NCI-H2171 treated with DMSO at 0.1 percent for 48 hours (cell line): ENCODE results near the gene JHY.
"Not testable (repeated sequence)": the region's sequence is repeated elsewhere in the genome, so short reads cannot be mapped to it uniquely, and the experiment has no call there.

Source experiments
- DNase-seq: peaks from one replicate; lab custom pipeline; 2025; lab: John Stamatoyannopoulos, UW

JHY gene

DNA sequence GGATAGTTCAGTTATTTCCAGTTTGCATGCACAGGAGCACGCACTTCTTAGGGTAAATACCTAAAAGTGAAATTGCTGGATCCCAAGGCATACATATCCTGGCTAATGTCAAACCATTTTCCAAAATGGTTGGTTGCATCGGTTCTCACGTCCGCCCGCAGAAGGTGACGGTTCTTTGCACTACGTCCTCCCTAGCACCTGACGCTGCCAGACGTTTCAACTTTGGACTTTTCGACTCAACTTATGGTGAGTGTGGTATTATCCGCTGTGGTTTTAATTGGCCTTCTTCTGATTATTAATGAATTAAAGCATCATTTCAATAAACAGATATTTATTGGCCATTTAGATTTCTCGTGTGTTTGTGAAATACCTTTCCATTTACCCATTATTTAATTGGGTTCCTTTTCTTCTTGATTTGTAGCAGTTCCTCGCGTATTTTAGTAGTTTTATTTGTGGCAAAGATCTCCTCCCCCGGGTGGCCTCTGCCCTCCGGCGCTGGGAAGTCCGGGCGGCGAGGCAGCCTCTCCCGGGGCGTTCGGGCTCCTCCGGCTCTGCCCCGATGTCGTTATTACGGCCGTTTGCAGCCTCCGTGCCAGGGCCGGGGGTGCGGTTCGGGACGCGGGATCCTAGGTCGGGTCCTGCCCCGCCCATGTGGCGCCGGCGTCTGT lies at the start of gene JHY:
Gene JHY (plus strand): TSS at position 571 of the 668 bp plus-strand sequence. CDS start 3,091 bp downstream, outside the sequence.
- no peak for DNase-seq

DNA sequence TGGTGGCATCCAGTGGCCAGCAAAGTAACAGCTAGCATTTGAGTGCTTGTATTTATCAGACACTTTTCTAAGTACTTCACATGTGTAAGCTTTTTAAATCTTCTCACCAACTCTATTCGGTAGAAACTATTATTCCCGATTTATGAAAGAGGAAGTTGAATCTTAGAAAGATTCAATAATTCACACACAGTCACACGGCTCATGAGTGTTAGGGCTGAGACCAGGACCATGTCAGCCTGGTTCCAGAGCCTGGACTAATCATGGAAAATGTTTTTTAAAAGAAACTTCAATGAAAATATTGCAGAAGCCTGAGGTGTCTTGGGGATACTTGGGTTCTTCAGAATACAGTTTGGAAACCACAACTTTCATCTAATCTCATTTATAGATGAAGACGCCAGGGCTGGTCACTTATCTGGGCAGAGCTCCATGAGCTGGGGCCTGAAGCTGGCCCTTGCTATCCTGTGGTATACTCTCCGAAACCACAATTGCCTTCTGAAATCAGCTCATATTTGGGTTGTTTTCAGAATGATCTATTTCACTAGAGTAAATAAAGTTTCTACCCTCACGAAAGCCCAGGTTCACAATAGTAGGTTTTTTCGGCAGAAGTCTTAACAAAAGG lies 48.6 kb upstream of the JHY start:
- no peak for DNase-seq

DNA sequence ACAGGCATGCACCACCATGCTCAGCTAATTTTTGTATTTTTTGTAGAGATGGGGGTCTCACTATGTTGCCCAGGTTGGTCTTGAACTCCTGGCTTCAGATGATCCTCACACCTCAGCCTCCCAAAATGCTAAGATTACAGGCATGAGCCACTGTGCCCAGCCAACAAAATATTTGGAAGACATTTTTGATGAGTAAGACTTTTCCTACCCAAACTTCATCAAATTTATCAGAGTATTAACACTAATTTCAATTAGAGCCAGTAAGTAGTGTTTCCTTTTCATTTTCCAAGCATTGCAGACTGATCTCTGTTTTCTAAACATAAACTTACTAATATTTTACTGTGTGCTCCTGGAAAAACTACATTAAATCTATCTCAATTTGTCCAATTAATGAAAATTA lies 45.6 kb upstream of the JHY start:
- DNase-seq, result no peak

DNA sequence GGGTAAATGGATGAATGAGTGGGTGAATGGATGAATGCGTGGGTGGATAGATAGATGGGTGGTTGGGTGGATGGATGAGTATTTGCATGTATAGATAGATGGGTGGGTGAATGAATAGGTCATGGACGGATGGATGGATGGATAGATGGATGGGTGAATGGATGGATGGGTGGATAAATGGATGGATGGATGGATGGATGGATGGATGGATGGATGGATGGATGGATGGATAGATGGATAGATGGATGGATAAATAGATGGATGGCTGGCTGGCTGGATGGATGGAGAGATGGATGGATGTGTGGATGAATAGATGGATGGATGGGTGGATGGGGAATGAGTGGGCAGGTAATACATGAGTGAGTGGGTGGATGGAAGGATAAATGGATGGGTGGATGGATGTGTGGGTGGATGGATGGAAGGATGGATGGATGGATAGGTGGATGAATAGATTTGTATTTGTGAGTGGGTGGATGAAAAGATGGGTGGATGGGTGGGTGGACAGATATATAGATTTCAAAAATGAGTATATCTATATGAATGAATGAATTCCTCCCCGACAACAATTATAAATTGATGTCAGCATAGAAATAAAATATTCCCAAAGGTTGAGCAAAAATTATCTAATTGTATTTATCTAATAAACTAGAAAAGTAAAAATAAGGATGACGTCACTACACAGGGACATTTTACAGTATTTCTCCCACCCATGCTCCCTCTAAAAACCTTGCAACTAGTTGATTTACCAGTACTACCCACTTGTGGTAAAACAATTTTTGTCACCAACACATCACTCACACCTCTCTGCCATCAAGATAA lies 44.8 kb upstream of the JHY start:
- no peak for DNase-seq

DNA sequence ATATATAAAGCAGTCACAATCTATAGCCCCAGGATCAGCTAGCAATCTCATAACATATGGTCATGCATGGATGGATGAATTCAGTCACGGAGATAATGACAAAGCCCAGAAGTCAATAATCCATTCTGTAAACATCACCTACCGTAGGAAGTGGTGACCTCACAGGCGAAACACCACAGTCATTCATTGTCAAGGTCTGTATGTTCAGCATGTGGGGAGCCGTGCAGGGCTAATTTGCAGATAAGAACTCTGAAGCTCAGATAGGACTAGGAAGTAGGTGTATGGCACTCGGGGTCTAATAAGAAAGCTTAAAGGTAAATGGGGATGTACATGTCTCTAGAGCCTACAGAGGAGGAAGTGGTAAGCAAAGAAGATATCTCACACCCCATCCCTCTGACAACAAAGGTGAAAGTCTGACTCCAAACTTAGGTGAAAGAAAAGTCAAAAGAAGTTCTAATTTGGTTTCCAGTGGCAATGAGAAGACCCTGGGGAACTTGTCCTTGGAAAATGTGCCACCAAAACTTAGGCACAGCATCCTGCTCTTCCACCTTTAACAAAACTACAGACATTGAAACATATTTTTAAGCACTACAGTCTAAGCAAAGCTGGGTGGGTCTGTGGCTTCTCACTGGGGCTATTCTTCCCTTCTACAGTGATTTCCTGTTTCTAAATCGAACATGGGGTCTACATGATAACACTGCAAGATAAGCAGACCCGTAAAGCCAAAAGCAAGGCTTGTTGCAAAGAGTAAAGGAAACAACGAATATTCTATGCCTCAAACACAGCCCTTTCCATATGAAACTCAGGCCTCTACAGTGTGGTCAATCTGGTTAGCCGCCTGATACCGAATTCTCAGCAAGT lies 39.0 kb upstream of the JHY start:
- DNase-seq, result peak; percentile 60

DNA sequence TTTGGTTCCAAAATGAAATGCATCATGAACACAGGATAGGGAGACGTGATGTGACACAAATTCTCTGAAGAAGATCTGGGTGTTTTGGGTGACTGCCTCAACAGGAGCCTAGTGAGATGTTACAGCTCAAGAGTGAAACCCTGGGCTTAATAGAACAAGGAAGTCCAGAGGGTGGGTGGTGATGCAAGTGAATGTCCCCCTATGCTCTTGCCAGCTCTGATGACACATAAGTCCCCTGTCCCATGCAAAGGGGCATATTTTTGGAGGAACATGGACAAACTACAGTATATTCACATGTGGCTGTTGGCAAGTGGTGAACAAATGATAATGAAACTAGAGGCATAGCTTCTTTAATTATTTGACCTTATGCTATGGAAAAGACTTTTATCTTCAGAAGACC lies 35.1 kb upstream of the JHY start:
- no peak for DNase-seq

DNA sequence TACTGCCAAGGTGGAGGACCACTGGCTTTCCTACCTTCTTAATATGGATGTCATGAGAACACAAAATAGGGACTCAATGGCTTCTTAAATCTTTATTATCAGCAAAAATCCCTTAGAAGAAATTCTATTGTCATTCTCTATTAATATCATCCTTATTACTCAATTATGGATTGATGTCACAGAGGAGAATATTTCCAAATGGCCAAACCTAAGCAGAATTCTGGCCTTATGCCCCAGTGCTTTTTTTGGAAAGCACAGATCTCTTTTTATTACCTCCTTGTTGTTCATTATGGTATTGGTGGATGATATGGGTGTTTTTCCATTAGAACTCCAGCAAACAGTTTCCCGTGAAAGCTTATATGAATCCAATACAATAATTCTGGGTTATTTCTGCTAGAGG lies 34.4 kb upstream of the JHY start:
- DNase-seq, result no peak

DNA sequence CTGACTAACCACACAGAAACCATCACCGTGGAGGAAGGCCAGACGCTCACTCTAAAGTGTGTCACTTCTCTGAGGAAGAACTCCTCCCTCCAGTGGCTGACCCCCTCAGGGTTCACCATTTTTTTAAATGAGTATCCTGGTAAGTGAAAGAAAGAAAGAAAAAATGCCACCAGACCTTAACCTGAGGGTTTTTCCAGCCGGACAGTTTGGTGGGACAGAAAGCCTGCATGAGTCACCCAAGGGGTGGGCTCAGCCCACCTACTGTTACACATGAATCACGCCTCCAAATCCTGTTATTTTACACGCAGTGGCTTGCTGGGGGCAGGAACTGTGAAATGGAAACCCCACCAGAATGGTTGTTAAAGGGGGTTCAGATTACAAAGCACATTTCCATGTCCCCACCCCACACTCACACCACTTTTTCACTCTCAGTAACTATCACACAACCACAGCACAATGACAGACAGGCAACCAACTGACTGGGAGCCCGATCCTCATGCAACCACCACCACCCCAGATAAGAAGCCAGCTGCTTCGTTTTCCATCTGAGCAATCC lies 32.4 kb upstream of the JHY start:
- DNase-seq, result no peak

DNA sequence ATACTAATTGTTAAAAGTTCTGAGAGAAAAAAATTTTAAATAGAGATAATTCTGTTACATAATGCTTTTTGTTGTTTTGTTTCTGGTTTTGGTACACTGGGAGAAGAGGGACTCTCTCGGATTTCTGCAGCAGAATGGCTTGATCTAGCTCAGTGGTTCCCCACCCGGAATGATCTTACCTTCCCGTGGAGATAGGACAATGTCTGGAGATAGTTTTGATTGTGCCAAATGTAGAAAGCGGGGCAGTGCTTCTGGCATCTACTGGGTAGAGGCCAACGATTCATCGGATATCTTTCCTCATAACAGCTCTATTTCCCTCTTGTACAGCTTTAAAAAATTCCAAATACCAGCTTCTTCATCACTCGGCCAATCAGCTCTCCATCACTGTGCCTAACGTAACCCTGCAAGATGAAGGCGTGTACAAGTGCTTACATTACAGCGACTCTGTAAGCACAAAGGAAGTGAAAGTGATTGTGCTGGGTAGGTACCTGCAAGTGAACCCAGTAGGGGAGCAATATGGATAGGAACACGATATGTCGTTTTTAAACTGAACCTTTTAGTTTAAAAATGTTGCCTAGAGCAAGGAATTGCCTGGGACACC lies 31.1 kb upstream of the JHY start:
- DNase-seq, result no peak

DNA sequence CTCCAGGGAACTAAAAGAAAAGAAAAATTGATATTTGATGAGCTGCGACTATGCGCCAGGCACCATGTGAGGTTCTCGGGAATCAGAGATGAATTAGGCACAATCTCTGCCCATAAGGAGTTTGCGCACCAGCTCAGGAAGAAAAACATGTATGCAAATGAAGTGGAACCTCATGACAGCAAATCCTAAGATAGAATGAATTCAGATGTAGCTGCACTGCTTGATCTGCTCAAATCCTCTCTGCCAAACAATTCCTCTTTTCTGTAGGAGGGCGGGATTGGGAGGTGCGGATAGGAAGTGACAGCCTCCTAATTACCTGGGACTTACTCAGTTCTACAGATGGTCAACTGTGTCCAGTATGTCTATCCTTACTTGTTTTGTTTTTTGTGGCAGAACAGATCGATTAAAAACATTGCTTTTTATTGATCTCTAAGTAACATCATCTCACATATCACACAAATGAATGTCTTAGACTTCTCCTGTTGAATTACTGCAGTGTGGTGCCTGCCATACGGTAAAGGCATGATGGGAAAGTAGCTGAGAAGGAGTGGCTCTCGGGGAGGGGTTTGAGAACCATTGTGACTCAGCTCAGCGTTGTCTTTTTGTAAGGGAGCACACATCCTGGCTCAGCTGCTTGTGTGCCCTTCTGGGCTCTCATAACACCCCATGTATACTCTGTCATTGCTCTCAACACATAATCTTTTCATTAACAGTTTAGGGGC lies 30.3 kb upstream of the JHY start:
- DNase-seq, result no peak

DNA sequence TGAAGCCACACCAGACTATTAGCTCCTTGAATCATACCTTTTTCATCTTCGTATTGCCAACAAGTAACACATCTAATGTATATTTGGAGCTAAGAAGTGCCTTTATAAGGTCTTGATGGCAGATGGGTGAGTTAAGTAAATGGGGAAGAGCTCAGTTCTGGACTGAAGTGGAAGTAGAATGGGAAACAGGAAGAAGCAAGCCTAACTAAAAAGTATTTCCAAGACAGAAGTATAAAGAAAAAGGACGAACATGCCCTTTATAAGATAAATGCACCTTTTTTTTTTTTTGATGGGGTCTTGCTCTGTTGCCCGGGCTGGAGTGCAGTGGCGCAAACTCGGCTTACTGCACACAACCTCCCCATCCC lies 29.8 kb upstream of the JHY start:
- DNase-seq, result no peak

DNA sequence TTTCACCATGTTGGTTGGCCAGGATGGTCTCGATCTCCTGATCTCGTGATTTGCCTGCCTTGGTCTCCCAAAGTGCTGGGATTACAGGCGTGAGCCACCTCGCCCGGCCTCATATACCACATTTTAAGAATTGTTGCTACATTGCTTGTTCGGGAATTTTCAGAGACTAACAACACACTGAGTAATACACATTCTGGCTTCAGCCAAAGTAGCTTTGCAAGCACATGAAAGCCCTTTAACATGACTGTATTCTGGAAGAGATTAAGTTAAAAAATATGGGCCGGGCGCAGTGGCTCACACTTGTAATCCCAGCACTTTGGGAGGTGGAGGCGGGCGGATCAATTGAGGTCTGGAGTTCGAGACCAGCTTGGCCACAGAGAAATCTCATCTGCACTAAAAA lies 29.3 kb upstream of the JHY start:
- DNase-seq, result no peak

DNA sequence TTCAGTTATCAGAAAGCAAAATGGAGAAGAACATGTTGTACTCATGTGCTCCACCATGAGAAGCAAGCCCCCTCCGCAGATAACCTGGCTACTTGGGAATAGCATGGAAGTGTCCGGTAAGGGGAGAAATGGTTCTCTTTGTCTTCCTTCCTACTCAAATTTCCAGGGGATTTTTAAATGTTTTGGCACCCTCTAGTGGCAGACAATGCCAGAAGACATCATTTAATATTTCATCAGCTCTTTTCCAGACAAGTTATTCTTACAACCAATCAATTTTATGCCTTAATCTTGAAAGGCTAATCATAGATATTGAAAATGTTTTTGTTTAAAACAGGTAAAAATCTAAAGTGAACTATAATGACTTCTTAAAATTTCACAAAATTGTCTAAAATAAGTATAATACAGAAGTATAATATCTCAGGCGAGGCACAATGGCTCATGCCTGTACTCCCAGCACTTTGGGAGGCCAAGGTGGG lies 28.6 kb upstream of the JHY start:
- DNase-seq, result peak; percentile 79

DNA sequence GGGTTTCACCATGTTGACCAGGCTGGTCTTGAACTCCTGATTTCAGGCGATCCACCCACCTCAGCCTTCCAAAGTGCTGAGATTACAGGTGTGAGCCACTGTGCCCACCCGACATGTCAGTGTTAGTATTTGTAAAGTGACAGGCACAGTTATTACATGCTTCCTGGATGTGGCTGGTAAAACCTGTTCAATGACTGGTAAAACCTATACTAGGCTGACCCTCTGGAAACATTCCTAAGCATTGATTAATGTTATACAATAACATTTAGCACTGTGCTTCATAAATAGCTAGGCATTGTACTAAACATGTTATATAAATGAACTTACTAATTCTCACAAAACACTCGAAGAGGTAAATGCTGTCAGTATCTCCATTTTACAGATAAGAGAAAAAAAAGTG lies 20.9 kb upstream of the JHY start:
- DNase-seq, result no peak

DNA sequence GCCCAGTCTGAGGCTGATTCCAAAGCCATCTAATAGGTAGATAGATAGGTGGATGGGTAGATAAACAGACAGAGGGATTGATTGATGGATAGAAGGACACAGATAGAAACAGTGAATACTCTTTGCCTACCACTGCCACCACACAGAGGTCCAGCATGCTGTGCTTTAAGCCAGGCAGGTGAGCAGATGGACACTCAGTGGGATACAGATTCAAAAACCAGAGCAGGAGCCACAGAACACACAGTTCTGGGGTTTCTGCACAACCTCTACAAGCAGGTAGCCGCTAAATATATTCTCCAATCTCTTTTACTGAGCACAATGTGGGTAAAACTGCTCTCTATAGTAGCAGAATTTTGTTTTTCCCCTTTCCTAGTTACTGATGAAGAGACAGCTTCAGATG lies 20.5 kb upstream of the JHY start:
- DNase-seq, result no peak

DNA sequence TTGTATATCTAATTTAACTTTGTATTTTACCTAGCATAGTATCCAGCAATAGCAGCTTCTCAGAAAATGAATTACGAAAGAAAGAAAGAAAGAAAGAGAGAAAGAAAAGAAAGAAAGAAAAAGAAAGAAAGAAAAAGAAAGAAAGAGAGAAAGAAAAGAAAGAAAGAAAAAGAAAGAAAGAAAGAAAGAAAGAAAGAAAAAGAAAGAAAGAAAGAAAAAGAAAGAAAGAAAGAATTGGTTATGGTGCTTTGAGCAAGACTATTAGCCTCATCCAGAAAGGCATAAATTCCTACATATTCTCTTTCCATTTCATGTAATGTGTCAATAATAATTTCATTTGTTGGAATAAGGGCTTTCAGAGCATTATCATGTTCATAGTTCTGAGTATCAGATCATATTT lies 19.4 kb upstream of the JHY start:
- DNase-seq, result not testable (repeated sequence)

DNA sequence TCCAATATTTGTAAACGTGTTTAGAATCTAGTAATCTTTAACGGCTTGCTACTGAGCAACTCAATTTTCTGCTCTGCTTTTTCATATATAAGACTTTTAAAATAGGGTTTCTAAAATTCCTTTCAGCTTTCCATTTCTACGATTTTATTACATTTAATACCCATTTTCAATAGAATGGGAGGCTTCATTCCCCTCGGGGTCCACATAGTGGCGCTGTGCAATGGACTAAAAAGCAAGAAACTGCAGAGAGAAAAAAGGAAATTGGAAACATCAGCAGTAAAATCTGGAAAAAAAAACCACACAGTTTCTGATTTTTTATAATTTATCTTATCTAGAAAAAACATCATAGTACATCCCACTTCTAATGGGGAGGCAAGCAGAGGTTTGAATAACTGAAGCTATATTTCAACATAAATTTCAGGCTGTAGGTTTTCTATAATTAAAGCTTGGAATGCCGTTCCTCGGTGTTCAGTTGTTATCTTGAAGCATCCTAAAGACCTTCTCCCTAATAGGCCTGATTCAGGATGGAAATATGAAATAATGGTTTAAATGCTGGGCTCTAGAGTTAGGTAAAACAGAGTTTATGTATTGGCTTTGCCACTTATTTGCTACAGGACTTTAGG lies 18.7 kb upstream of the JHY start:
- DNase-seq, result no peak

DNA sequence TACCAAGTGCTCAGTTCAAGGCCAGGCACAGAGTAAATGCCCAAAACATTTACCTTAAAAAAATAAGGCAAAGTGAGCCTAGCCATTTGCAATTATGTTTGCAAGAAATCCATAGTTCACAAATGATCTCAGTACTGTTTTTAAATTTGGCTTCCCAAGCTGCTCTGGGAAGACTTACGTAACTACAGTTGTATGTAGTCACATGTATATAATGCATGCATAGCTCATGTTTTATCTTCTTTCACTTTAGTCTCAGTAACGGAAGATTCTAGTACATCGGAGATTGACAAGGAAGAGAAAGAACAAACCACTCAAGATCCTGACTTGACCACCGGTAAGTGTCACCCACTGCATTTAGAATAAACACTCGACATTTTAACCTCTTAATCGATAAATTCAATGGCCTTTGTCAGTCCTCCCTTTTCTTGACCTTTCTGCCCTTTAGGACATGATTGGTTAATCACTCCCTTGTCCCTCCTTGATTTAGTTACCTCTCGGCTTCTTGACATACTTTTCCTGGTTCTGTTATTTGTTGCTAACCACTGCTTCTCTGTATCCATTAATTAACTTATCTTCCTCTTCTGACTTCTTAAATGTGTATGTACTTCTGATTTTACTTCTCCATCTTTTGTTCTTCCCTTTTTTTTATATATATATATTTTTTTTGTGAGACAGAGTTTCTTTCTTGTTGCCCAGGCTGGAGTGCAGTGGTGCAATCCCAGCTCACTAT lies 18.0 kb upstream of the JHY start:
- no peak for DNase-seq

DNA sequence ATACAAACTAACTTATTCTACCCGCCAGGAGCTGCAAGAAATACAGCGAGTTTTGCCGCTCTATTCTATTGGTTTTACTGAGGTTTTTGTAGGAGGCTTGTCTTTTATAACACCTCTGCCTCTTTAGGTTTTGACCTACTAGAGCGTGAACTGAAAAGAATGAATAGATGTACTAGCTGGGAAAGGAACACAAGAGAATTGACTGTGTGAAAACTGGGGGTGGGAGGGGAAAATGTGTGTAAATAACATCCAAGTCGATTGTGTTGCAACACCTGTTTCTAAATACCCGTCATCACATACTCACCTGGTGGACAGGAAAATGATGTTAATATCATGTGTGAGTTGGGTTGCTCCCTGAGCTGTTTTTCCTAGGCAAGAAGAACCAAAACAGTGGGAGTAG lies 12.9 kb upstream of the JHY start:
- no peak for DNase-seq

DNA sequence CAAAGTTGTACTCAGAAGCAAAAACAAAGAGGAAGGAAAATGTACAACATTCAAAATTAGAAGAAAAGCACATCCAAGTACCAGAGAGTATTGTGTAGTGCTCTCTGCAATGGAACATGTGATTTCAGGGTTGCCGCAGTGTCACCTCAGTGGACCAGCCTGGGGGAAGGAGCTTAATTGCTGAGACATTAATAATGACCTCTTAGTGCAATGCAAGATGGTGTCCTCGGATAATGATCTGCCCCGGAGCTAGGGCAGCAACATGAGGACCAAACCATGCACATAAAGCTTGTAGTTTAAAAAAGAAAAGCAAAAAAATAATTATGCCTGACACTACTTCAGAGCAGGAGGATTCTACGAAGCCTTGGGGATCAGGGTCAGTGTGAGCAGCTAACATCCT lies 11.3 kb upstream of the JHY start:
- DNase-seq, result no peak
